ENCODE measurements around the gene PSMG3.
A peak's percentile ranks its signal among the peaks of the same experiment; 100 is the strongest.

The PSMG3 gene

DNA sequence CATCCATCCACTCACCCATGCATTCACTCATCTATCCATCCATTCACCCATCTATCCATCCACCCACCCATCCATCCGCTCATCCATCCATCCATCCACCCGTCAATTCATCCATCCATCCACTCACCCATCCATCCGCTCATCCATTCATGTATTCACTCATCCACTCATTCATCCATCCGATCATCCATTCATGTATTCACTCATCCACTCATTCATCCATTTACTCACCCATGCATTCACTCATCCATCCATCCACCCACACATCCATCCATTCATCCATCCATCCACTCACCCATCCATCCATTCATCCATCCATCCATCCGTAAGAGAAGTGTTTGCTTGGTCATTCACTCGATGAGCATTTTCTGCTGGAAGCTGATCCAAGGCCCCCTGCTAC is 8.7 kb upstream of the PSMG3 start:
- H3K9ac ChIP-seq (ENCODE audit: insufficient read length) = no peak overlapping the region
- no peaks in the 10 kb centered on the region for H3K36me3 ChIP-seq (ENCODE audit: insufficient read depth, low read length)
- no peak overlapping the region for H3K4me3 ChIP-seq
- TF ChIP-seq EZH2 (IDR thresholded peaks at IDR 0.05) = no peak
- no peak for TF ChIP-seq FOXP2 (optimal IDR thresholded peaks at IDR 0.05; ENCODE audit: control extremely low read depth, extremely low read length, insufficient read depth)
- no peak for TF ChIP-seq POLR2AphosphoS5 (IDR thresholded peaks at IDR 0.05; ENCODE audit: borderline replicate concordance, low read depth, low read length)
- DNase-seq (ENCODE audit: low read depth, low spot score) = no peak
- no peaks in the 10 kb centered on the region for H3K9me3 ChIP-seq (ENCODE audit: low read depth, low read length)
- H3K27ac ChIP-seq = no peak overlapping the region

GRCh38 chr7:1576521-1577253 is 6.9 kb upstream of the PSMG3 start:
- no peak for DNase-seq (ENCODE audit: low read depth, low spot score)
- H3K9ac ChIP-seq (ENCODE audit: insufficient read length) = no peak overlapping the region

GRCh38 chr7:1575809-1576208 is 6.0 kb upstream of the PSMG3 start:
- DNase-seq (ENCODE audit: low read depth, low spot score) = no peak
- H3K9ac ChIP-seq (ENCODE audit: insufficient read length) = no peak overlapping the region

More at GRCh38 chr7:1576521-1577253, 6.9 kb upstream of the PSMG3 start:
- Histone ChIP-seq H3K9me3 (ENCODE audit: low read depth, low read length) (no peaks in the 10 kb centered on the region), H3K27ac (no peak overlapping the region), H3K36me3 (ENCODE audit: insufficient read depth, low read length) (no peaks in the 10 kb centered on the region), H3K4me3 (no peak overlapping the region)
- no peak for TF ChIP-seq FOXP2 (optimal IDR thresholded peaks at IDR 0.05; ENCODE audit: control extremely low read depth, extremely low read length, insufficient read depth)
- TF ChIP-seq EZH2 (IDR thresholded peaks at IDR 0.05) = no peak
- TF ChIP-seq POLR2AphosphoS5 (IDR thresholded peaks at IDR 0.05; ENCODE audit: borderline replicate concordance, low read depth, low read length) = no peak

DNA sequence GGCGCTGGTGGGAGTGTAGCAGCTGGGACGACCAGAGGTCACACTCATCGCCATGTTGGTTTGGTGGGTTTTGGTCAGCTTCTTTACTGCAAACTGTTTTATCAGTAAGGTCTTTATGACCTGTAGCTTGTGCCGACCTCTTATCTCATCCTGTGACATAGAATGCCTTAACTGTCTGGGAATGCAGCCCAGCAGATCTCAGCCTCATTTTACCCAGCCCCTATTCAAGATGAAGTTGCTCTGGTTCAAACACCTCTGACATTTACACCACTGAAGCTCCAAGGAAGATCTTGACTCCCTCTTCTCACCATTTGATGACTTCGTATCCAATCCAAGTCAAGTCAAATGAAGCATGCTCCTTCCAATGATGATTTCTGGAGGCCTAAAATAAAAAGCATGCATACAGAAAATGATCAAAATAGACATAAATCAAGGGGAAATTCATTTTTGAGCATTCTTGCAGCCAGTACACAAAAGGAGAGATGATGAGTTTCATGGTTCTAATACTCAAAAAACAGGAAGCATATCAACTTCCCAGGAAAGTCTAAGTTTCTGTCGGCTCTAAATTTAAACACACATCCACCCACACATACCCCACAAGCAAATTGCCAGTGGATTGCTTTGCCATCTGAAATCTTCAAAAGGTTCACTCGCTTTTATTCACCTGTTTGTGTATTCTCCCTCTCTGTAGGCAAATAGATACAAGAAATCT is 2.4 kb upstream of the PSMG3 start:
- no peak overlapping the region for H3K4me3 ChIP-seq
- no peak overlapping the region; the same call in 1 of the 2 replicates for H3K27ac ChIP-seq
- TF ChIP-seq POLR2AphosphoS5 (IDR thresholded peaks at IDR 0.05; ENCODE audit: borderline replicate concordance, low read depth, low read length) = no peak
- TF ChIP-seq FOXP2 (optimal IDR thresholded peaks at IDR 0.05; ENCODE audit: control extremely low read depth, extremely low read length, insufficient read depth) = no peak
- TF ChIP-seq EZH2 (IDR thresholded peaks at IDR 0.05) = no peak

More at GRCh38 chr7:1575809-1576208, 6.0 kb upstream of the PSMG3 start:
- H3K36me3 ChIP-seq (ENCODE audit: insufficient read depth, low read length) = no peaks in the 10 kb centered on the region
- no peak overlapping the region for H3K27ac ChIP-seq
- H3K4me3 ChIP-seq = no peak overlapping the region
- TF ChIP-seq EZH2 (IDR thresholded peaks at IDR 0.05) (no peak), POLR2AphosphoS5 (IDR thresholded peaks at IDR 0.05; ENCODE audit: borderline replicate concordance, low read depth, low read length) (no peak), FOXP2 (optimal IDR thresholded peaks at IDR 0.05; ENCODE audit: control extremely low read depth, extremely low read length, insufficient read depth) (no peak)
- no peaks in the 10 kb centered on the region for H3K9me3 ChIP-seq (ENCODE audit: low read depth, low read length)

GRCh38 chr7:1569440-1569832 is 396 bp downstream of the PSMG3 start:
- H3K9ac ChIP-seq (ENCODE audit: insufficient read length) = peak overlapping the region; percentile 97
- TF ChIP-seq FOXP2 (optimal IDR thresholded peaks at IDR 0.05; ENCODE audit: control extremely low read depth, extremely low read length, insufficient read depth) (no peak), EZH2 (IDR thresholded peaks at IDR 0.05) (no peak), POLR2AphosphoS5 (IDR thresholded peaks at IDR 0.05; ENCODE audit: borderline replicate concordance, low read depth, low read length) (no peak)
- peaks cover 11% of the 10 kb centered on the region for H3K36me3 ChIP-seq (ENCODE audit: insufficient read depth, low read length)
- no peak for DNase-seq (ENCODE audit: low read depth, low spot score)
- H3K4me3 ChIP-seq = peak overlapping the region; percentile 98
- H3K9me3 ChIP-seq (ENCODE audit: low read depth, low read length) = no peaks in the 10 kb centered on the region
- H3K27ac ChIP-seq = peak overlapping the region; percentile 38; the same call in 1 of the 2 replicates

More for the DNA sequence above, 2.4 kb upstream of the PSMG3 start:
- Histone ChIP-seq H3K9ac (ENCODE audit: insufficient read length) (no peak overlapping the region), H3K36me3 (ENCODE audit: insufficient read depth, low read length) (peaks cover 5% of the 10 kb centered on the region), H3K9me3 (ENCODE audit: low read depth, low read length) (no peaks in the 10 kb centered on the region)
- no peak for DNase-seq (ENCODE audit: low read depth, low spot score)

DNA sequence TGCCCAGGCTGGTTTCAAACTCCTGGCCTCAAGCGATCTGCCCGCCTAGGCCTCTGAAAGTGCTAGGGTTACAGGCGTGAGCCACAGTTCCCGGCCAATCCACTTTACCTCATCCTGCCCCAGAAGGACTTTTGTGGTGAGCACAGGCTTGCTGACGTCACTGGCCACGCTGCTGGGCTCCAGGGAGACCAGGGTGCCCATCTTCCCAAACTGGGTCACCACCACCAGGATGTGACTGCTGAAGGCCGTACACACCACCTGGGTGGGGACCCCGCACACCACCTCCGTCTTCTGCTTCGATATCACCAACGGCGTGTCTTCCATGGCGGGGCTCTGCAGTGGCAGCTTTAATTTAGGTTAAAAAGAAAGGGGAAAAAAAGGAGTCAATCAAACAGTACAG is 816 bp downstream of the PSMG3 start:
- no peak for TF ChIP-seq POLR2AphosphoS5 (IDR thresholded peaks at IDR 0.05; ENCODE audit: borderline replicate concordance, low read depth, low read length)
- TF ChIP-seq FOXP2 (optimal IDR thresholded peaks at IDR 0.05; ENCODE audit: control extremely low read depth, extremely low read length, insufficient read depth) = no peak
- no peak for TF ChIP-seq EZH2 (IDR thresholded peaks at IDR 0.05)
- Histone ChIP-seq H3K27ac (peak overlapping the region; percentile 38; the same call in 1 of the 2 replicates), H3K36me3 (ENCODE audit: insufficient read depth, low read length) (peaks cover 11% of the 10 kb centered on the region), H3K9ac (ENCODE audit: insufficient read length) (peak overlapping the region; percentile 97), H3K4me3 (peak overlapping the region; percentile 98), H3K9me3 (ENCODE audit: low read depth, low read length) (no peaks in the 10 kb centered on the region)
- DNase-seq (ENCODE audit: low read depth, low spot score) = no peak

DNA sequence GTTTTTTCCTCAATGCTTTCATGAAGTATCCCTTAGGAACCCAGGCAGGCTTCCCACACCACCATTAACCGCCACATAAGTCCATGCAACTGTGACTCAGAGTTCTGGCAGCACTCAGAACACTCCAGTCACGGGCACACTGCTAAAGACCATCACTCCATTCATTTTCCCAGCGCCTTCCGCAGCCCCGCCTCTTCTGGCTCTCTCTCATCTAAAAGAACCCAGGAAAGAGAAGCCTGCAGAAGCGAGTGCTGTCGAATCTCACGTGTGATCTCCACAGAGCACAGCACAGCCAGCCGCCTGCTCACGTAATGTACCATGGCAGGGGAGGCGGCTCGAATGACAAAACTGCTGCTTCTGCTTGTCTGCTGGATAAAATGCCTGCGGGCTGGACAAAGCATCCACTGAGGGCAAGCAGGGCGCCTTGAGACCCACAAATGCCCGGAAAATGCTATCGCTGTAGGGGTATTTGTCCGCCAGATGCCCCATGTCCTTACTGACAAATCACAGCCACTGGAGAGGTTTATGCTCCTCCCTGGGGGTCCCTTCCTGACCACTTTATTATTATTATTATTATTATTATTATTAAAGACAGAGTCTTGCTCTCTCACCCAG is 1.8 kb downstream of the PSMG3 start:
- H3K27ac ChIP-seq = peak overlapping the region; percentile 76; the same call in 1 of the 2 replicates
- H3K9ac ChIP-seq (ENCODE audit: insufficient read length) = peak overlapping the region; percentile 51
- peaks cover 11% of the 10 kb centered on the region for H3K36me3 ChIP-seq (ENCODE audit: insufficient read depth, low read length)
- DNase-seq (ENCODE audit: low read depth, low spot score) = no peak
- TF ChIP-seq EZH2 (IDR thresholded peaks at IDR 0.05) (no peak), POLR2AphosphoS5 (IDR thresholded peaks at IDR 0.05; ENCODE audit: borderline replicate concordance, low read depth, low read length) (no peak), FOXP2 (optimal IDR thresholded peaks at IDR 0.05; ENCODE audit: control extremely low read depth, extremely low read length, insufficient read depth) (no peak)
- H3K9me3 ChIP-seq (ENCODE audit: low read depth, low read length) = no peaks in the 10 kb centered on the region
- peak overlapping the region; percentile 58 for H3K4me3 ChIP-seq

Measured in SK-N-MC (cell line).